ENCODE measurements around the gene SSPN. TPM values are rescaled to one million over a fixed set of nuclear protein-coding genes. Genes with fewer than 3 reads are reported as not detected.

Gene SSPN
- total RNA-seq, 1 experiment from 2014 or later = not detected

- H3K79me2 ChIP-seq (ENCODE audit: low read length) = no peaks in the 10 kb centered on the region
- H3K9ac ChIP-seq (ENCODE audit: low read length) = no peak overlapping the region
- no peak overlapping the region for H2AFZ ChIP-seq (ENCODE audit: low read length)
- no peak for DNase-seq
- H3K4me3 ChIP-seq (ENCODE audit: low read length) = no peak overlapping the region
- H3K27me3 ChIP-seq (ENCODE audit: low read length) = no peaks in the 10 kb centered on the region
- peaks cover 26% of the 10 kb centered on the region for H3K4me1 ChIP-seq (ENCODE audit: low read length)
- no peaks in the 10 kb centered on the region for H3K9me2 ChIP-seq (replicated peaks; ENCODE audit: insufficient read depth, low read length)
- peaks cover 33% of the 10 kb centered on the region; the same call in 1 of the 2 replicates for H4K20me1 ChIP-seq (ENCODE audit: insufficient read depth, low read depth, low read length)
- no peaks in the 10 kb centered on the region for H3K36me3 ChIP-seq (ENCODE audit: insufficient read depth, low read length)
- H3K27ac ChIP-seq (ENCODE audit: low read length) = no peak overlapping the region
- H3K4me2 ChIP-seq (ENCODE audit: low read depth, low read length, poor library complexity, severe bottlenecking) = no peak overlapping the region
- H3K9me3 ChIP-seq (ENCODE audit: low read length) = no peaks in the 10 kb centered on the region
These were observed 38.4 kb upstream of the SSPN start for GRCh38 chr12:26157001-26157400.

- Histone ChIP-seq H3K9me3 (ENCODE audit: low read length) (no peaks in the 10 kb centered on the region), H3K4me1 (ENCODE audit: low read length) (peaks cover 31% of the 10 kb centered on the region), H3K79me2 (ENCODE audit: low read length) (no peaks in the 10 kb centered on the region), H2AFZ (ENCODE audit: low read length) (no peak overlapping the region), H3K9ac (ENCODE audit: low read length) (no peak overlapping the region), H3K4me3 (ENCODE audit: low read length) (no peak overlapping the region), H3K9me2 (replicated peaks; ENCODE audit: insufficient read depth, low read length) (no peaks in the 10 kb centered on the region), H3K27me3 (ENCODE audit: low read length) (no peaks in the 10 kb centered on the region), H3K4me2 (ENCODE audit: low read depth, low read length, poor library complexity, severe bottlenecking) (no peak overlapping the region), H3K27ac (ENCODE audit: low read length) (no peak overlapping the region), H4K20me1 (ENCODE audit: insufficient read depth, low read depth, low read length) (peaks cover 31% of the 10 kb centered on the region; the same call in 1 of the 2 replicates), H3K36me3 (ENCODE audit: insufficient read depth, low read length) (no peaks in the 10 kb centered on the region)
- peak; percentile 63 for DNase-seq
These were observed 37.2 kb upstream of the SSPN start for GRCh38 chr12:26158078-26158764.

DNA sequence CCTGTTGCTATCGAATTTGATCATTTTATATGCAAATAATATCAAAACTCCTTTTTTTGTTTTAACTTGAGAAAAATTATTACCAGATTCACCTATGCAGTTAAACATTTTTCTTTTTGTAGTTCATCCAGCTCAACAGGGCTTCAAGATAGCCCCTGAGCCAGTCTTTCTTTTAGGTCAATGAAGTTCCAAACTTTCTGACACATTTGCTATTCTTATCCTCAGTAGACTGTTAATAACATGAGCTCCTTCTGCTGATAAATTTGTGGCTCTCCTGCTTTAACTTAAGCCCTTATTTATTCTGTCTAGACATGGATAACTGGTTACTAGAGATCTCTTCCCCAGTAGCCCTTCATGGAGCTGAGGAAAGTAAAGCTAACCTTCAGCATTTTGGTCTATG is 33.2 kb upstream of the SSPN start:
- no peak for DNase-seq
- Histone ChIP-seq H3K36me3 (ENCODE audit: insufficient read depth, low read length) (no peaks in the 10 kb centered on the region), H3K9me3 (ENCODE audit: low read length) (no peaks in the 10 kb centered on the region), H3K4me1 (ENCODE audit: low read length) (peaks cover 5% of the 10 kb centered on the region), H3K9ac (ENCODE audit: low read length) (no peak overlapping the region), H3K27me3 (ENCODE audit: low read length) (no peaks in the 10 kb centered on the region), H3K9me2 (replicated peaks; ENCODE audit: insufficient read depth, low read length) (no peaks in the 10 kb centered on the region), H2AFZ (ENCODE audit: low read length) (no peak overlapping the region), H3K79me2 (ENCODE audit: low read length) (no peaks in the 10 kb centered on the region), H3K27ac (ENCODE audit: low read length) (no peak overlapping the region), H4K20me1 (ENCODE audit: insufficient read depth, low read depth, low read length) (peaks cover 10% of the 10 kb centered on the region; the same call in 1 of the 2 replicates), H3K4me2 (ENCODE audit: low read depth, low read length, poor library complexity, severe bottlenecking) (no peak overlapping the region), H3K4me3 (ENCODE audit: low read length) (no peak overlapping the region)

DNA sequence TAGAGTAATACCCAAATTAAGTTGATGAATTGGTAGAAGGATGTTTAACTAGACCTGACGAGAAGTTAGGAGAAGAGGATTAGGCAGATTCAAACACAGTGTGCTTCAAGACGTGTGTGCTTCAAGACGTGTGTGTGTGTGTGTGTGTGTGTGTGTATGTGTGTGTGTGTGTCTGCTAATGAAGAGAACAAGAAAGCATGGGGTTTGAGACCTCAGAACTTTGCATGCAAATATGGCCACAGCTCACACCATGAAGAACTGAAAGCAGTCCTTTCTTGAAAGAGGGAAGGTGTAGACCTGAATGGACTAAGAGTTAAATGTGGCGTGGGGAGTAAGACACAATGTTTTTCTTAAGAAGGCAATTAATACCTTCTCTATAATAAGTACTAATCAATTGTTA is 32.5 kb upstream of the SSPN start:
- Histone ChIP-seq H3K9me2 (replicated peaks; ENCODE audit: insufficient read depth, low read length) (no peaks in the 10 kb centered on the region), H3K27ac (ENCODE audit: low read length) (no peak overlapping the region), H3K4me3 (ENCODE audit: low read length) (no peak overlapping the region), H3K79me2 (ENCODE audit: low read length) (no peaks in the 10 kb centered on the region), H2AFZ (ENCODE audit: low read length) (no peak overlapping the region), H3K36me3 (ENCODE audit: insufficient read depth, low read length) (no peaks in the 10 kb centered on the region), H3K4me1 (ENCODE audit: low read length) (peaks cover 5% of the 10 kb centered on the region; the same call in 1 of the 2 replicates), H3K27me3 (ENCODE audit: low read length) (no peaks in the 10 kb centered on the region), H3K9me3 (ENCODE audit: low read length) (no peaks in the 10 kb centered on the region), H3K9ac (ENCODE audit: low read length) (no peak overlapping the region), H3K4me2 (ENCODE audit: low read depth, low read length, poor library complexity, severe bottlenecking) (peak overlapping the region; percentile 2), H4K20me1 (ENCODE audit: insufficient read depth, low read depth, low read length) (peaks cover 10% of the 10 kb centered on the region; the same call in 1 of the 2 replicates)
- DNase-seq = no peak

DNA sequence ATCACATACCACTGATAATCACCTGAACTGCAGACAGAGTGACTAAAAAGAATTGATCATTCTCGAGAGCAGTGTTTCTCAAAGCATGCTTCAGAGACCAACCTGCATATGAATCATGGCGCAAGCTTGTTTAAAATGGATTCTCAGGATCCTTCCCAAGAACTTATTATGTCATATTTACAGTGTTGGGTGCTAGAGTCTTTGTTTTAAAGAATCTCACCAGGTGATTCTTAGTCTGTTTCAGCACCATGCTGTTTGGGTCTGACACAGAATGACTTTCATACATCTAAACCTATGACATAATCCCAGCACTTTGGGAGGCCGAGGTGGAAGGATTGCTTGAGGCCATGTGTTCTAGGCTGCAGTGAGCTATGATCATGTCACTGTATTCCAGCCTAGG is 31.3 kb upstream of the SSPN start:
- H3K9me3 ChIP-seq (ENCODE audit: low read length) = no peaks in the 10 kb centered on the region
- H3K9me2 ChIP-seq (replicated peaks; ENCODE audit: insufficient read depth, low read length) = no peaks in the 10 kb centered on the region
- no peak overlapping the region for H3K4me2 ChIP-seq (ENCODE audit: low read depth, low read length, poor library complexity, severe bottlenecking)
- H3K27me3 ChIP-seq (ENCODE audit: low read length) = no peaks in the 10 kb centered on the region
- H4K20me1 ChIP-seq (ENCODE audit: insufficient read depth, low read depth, low read length) = peaks cover 4% of the 10 kb centered on the region; the same call in 1 of the 2 replicates
- no peaks in the 10 kb centered on the region for H3K36me3 ChIP-seq (ENCODE audit: insufficient read depth, low read length)
- H2AFZ ChIP-seq (ENCODE audit: low read length) = no peak overlapping the region
- no peak overlapping the region for H3K9ac ChIP-seq (ENCODE audit: low read length)
- no peak for DNase-seq
- H3K4me3 ChIP-seq (ENCODE audit: low read length) = no peak overlapping the region
- peaks cover 5% of the 10 kb centered on the region; the same call in 1 of the 2 replicates for H3K4me1 ChIP-seq (ENCODE audit: low read length)
- H3K27ac ChIP-seq (ENCODE audit: low read length) = no peak overlapping the region
- no peaks in the 10 kb centered on the region for H3K79me2 ChIP-seq (ENCODE audit: low read length)

GRCh38 chr12:26172013-26172412 is 23.4 kb upstream of the SSPN start:
- DNase-seq = no peak
- Histone ChIP-seq H3K9me3 (ENCODE audit: low read length) (no peaks in the 10 kb centered on the region), H3K9ac (ENCODE audit: low read length) (no peak overlapping the region), H3K4me3 (ENCODE audit: low read length) (no peak overlapping the region), H3K27me3 (ENCODE audit: low read length) (no peaks in the 10 kb centered on the region), H4K20me1 (ENCODE audit: insufficient read depth, low read depth, low read length) (no peaks in the 10 kb centered on the region), H3K4me1 (ENCODE audit: low read length) (no peaks in the 10 kb centered on the region), H3K36me3 (ENCODE audit: insufficient read depth, low read length) (no peaks in the 10 kb centered on the region), H3K27ac (ENCODE audit: low read length) (no peak overlapping the region), H3K79me2 (ENCODE audit: low read length) (no peaks in the 10 kb centered on the region), H3K9me2 (replicated peaks; ENCODE audit: insufficient read depth, low read length) (no peaks in the 10 kb centered on the region), H3K4me2 (ENCODE audit: low read depth, low read length, poor library complexity, severe bottlenecking) (no peak overlapping the region), H2AFZ (ENCODE audit: low read length) (no peak overlapping the region)

GRCh38 chr12:26172539-26172938 is 22.8 kb upstream of the SSPN start:
- Histone ChIP-seq H3K27ac (ENCODE audit: low read length) (no peak overlapping the region), H3K36me3 (ENCODE audit: insufficient read depth, low read length) (no peaks in the 10 kb centered on the region), H3K9me3 (ENCODE audit: low read length) (no peaks in the 10 kb centered on the region), H3K27me3 (ENCODE audit: low read length) (no peaks in the 10 kb centered on the region), H3K9ac (ENCODE audit: low read length) (no peak overlapping the region), H2AFZ (ENCODE audit: low read length) (no peak overlapping the region), H3K79me2 (ENCODE audit: low read length) (no peaks in the 10 kb centered on the region), H4K20me1 (ENCODE audit: insufficient read depth, low read depth, low read length) (no peaks in the 10 kb centered on the region), H3K4me3 (ENCODE audit: low read length) (no peak overlapping the region), H3K4me2 (ENCODE audit: low read depth, low read length, poor library complexity, severe bottlenecking) (no peak overlapping the region), H3K4me1 (ENCODE audit: low read length) (no peaks in the 10 kb centered on the region), H3K9me2 (replicated peaks; ENCODE audit: insufficient read depth, low read length) (no peaks in the 10 kb centered on the region)
- no peak for DNase-seq

GRCh38 chr12:26172946-26173552 is 22.3 kb upstream of the SSPN start:
- H3K27ac ChIP-seq (ENCODE audit: low read length) = no peak overlapping the region
- H3K4me1 ChIP-seq (ENCODE audit: low read length) = no peaks in the 10 kb centered on the region
- no peaks in the 10 kb centered on the region for H4K20me1 ChIP-seq (ENCODE audit: insufficient read depth, low read depth, low read length)
- no peak overlapping the region for H3K4me2 ChIP-seq (ENCODE audit: low read depth, low read length, poor library complexity, severe bottlenecking)
- no peaks in the 10 kb centered on the region for H3K9me3 ChIP-seq (ENCODE audit: low read length)
- no peaks in the 10 kb centered on the region for H3K9me2 ChIP-seq (replicated peaks; ENCODE audit: insufficient read depth, low read length)
- H3K9ac ChIP-seq (ENCODE audit: low read length) = no peak overlapping the region
- no peak for DNase-seq
- H2AFZ ChIP-seq (ENCODE audit: low read length) = no peak overlapping the region
- no peaks in the 10 kb centered on the region for H3K36me3 ChIP-seq (ENCODE audit: insufficient read depth, low read length)
- no peaks in the 10 kb centered on the region for H3K79me2 ChIP-seq (ENCODE audit: low read length)
- no peak overlapping the region for H3K4me3 ChIP-seq (ENCODE audit: low read length)
- no peaks in the 10 kb centered on the region for H3K27me3 ChIP-seq (ENCODE audit: low read length)

Data from Karpas-422 (cell line).